Calu3 (cell line): ENCODE measurements around the gene MYRIP. TPM values are rescaled to one million over a fixed set of nuclear protein-coding genes. Genes with fewer than 3 reads are reported as not detected.

Experiments
- BruUV-seq: library from RNA; stranded (reverse); fragments of 400-500 nt; replicated peaks from 2 replicates; lab custom pipeline; 2021; lab: Mats Ljungman, UMichigan
- CTCF ChIA-PET: fragments of 300-600 bp; sonication (Branson Sonifier 250); formaldehyde crosslinking; loops from one replicate; lab custom pipeline; 2022; ENCODE audit warnings: antibody characterized with exemption; lab: Charles Lee
- DNase-seq: peaks from one replicate; pipeline ENCODE4 v3.0.0; 2022
- H3K27ac Mint-ChIP-seq: one replicate; pipeline ENCODE4 v1.8.0; 2022; ENCODE audit warnings: mixed read lengths; ENCODE audit not compliant: unreplicated experiment
- H3K27me3 Mint-ChIP-seq: one replicate; pipeline ENCODE4 v1.8.0; 2022; ENCODE audit warnings: mixed read lengths; ENCODE audit not compliant: unreplicated experiment
- H3K36me3 Mint-ChIP-seq: one replicate; pipeline ENCODE4 v1.8.0; 2022; ENCODE audit warnings: mild to moderate bottlenecking, moderate library complexity, mixed read lengths; ENCODE audit not compliant: insufficient read depth, unreplicated experiment
- H3K4me1 Mint-ChIP-seq: one replicate; pipeline ENCODE4 v1.8.0; 2022; ENCODE audit warnings: mild to moderate bottlenecking, low read depth, mixed read lengths; ENCODE audit not compliant: unreplicated experiment
- H3K4me3 Mint-ChIP-seq: one replicate; pipeline ENCODE4 v1.8.0; 2022; ENCODE audit warnings: mild to moderate bottlenecking, low read depth, moderate library complexity, mixed read lengths; ENCODE audit not compliant: unreplicated experiment
- H3K9me3 Mint-ChIP-seq: one replicate; pipeline ENCODE4 v1.8.0; 2022; ENCODE audit warnings: low read depth, mixed read lengths; ENCODE audit not compliant: unreplicated experiment
- CTCF ChIP-seq: fragments of 200-600 bp; IDR thresholded peaks from one replicate; pipeline ENCODE4 v1.8.0; 2022; ENCODE audit warnings: antibody characterized with exemption; ENCODE audit not compliant: unreplicated experiment
- intact Hi-C: fragments of 100-400 bp; cut with micrococcal nuclease; formaldehyde crosslinking; loops from one replicate; pipeline ENCODE4 v1.10.0; 2022; ENCODE audit not compliant: unreplicated experiment
- total RNA-seq: library from RNA; stranded (reverse); gene quantifications from 2 replicates; pipeline ENCODE4 v1.2.3, GENCODE V29; 2022

MYRIP gene
- total RNA-seq, 1 experiment from 2014 or later, result 5.6 TPM

GRCh38 chr3:40226636-40227035 lies 417.2 kb downstream of the MYRIP start:
- CTCF ChIA-PET, result no interaction called here
- Mint-ChIP-seq H3K27ac (no peak overlapping the region), H3K27me3 (no peaks in the 10 kb centered on the region), H3K4me1 (no peaks in the 10 kb centered on the region), H3K36me3 (no peaks in the 10 kb centered on the region), H3K4me3 (no peak overlapping the region), H3K9me3 (no peaks in the 10 kb centered on the region)
- BruUV-seq, result no TSS peak
- intact Hi-C loops, result no loop called here
- no peak for TF ChIP-seq CTCF
- no peak for DNase-seq

GRCh38 chr3:40228792-40229350 lies 419.5 kb downstream of the MYRIP start:
- H3K9me3 Mint-ChIP-seq, result no peaks in the 10 kb centered on the region

GRCh38 chr3:40229386-40229785 lies 420.0 kb downstream of the MYRIP start:
- no peaks in the 10 kb centered on the region for H3K9me3 Mint-ChIP-seq
- CTCF ChIA-PET, result no interaction called here
- BruUV-seq, result no TSS peak

More at GRCh38 chr3:40228792-40229350, 419.5 kb downstream of the MYRIP start:
- Mint-ChIP-seq H3K27ac (no peak overlapping the region), H3K4me1 (no peaks in the 10 kb centered on the region), H3K4me3 (no peak overlapping the region), H3K36me3 (no peaks in the 10 kb centered on the region), H3K27me3 (no peaks in the 10 kb centered on the region)
- no peak for TF ChIP-seq CTCF
- no peak for DNase-seq
- intact Hi-C loops, result no loop called here
- no TSS peak for BruUV-seq
- CTCF ChIA-PET, result no interaction called here

GRCh38 chr3:40229963-40230362 lies 420.6 kb downstream of the MYRIP start:
- Mint-ChIP-seq H3K9me3 (no peaks in the 10 kb centered on the region), H3K4me1 (no peaks in the 10 kb centered on the region), H3K27me3 (no peaks in the 10 kb centered on the region), H3K27ac (no peak overlapping the region), H3K36me3 (no peaks in the 10 kb centered on the region), H3K4me3 (no peak overlapping the region)
- CTCF ChIA-PET, result no interaction called here
- no peak for DNase-seq
- intact Hi-C loops, result no loop called here
- TF ChIP-seq CTCF, result no peak
- BruUV-seq, result no TSS peak

More at GRCh38 chr3:40229386-40229785, 420.0 kb downstream of the MYRIP start:
- H3K27ac Mint-ChIP-seq, result no peak overlapping the region
- no peaks in the 10 kb centered on the region for H3K27me3 Mint-ChIP-seq
- intact Hi-C loops, result no loop called here
- H3K4me1 Mint-ChIP-seq, result no peaks in the 10 kb centered on the region
- H3K4me3 Mint-ChIP-seq, result no peak overlapping the region
- no peak for TF ChIP-seq CTCF
- no peaks in the 10 kb centered on the region for H3K36me3 Mint-ChIP-seq
- DNase-seq, result no peak
